Ureter (tissue), 1 donor: ENCODE measurements around the gene CDRT4. TPM values are rescaled to one million over a fixed set of nuclear protein-coding genes. Genes with fewer than 3 reads are reported as not detected.

Source experiments
- DNase-seq: peaks from one replicate; pipeline ENCODE4 v3.0.0-alpha.2; 2020; ENCODE audit warnings: low spot score
- total RNA-seq: library from RNA; stranded (reverse); gene quantifications from one replicate; pipeline ENCODE4 v1.2.4, GENCODE V29; 2023
- donor health status: DM: yes; HTN: yes; CAD: no.

CDRT4 gene
- total RNA-seq, 1 donor from 2014 or later = 25.4 TPM

GRCh38 chr17:15397620-15398019 lies 69.8 kb downstream of the CDRT4 start:
- DNase-seq = no peak

GRCh38 chr17:15395091-15395490 lies 72.3 kb downstream of the CDRT4 start:
- DNase-seq = no peak

GRCh38 chr17:15393414-15393813 lies 74.0 kb downstream of the CDRT4 start:
- no peak for DNase-seq

GRCh38 chr17:15392326-15392741 lies 75.1 kb downstream of the CDRT4 start:
- DNase-seq = no peak

- no peak for DNase-seq
These were observed 78.9 kb downstream of the CDRT4 start for GRCh38 chr17:15388356-15389041.

GRCh38 chr17:15386083-15386482 lies 81.3 kb downstream of the CDRT4 start:
- DNase-seq = no peak

Other genes starting within 250 kb of the CDRT4 start
- 117 TPM for gene PMP22, start 202.3 kb downstream of the CDRT4 start, total RNA-seq
- 0.86 TPM for gene TEKT3, start 126.0 kb downstream of the CDRT4 start, total RNA-seq
- gene TVP23C, start 95.9 kb upstream of the CDRT4 start, total RNA-seq = 39.3 TPM
- 15.4 TPM for gene FBXW10B, start 152.1 kb upstream of the CDRT4 start, total RNA-seq
- 68.6 TPM for gene TRIM16, start 216.7 kb upstream of the CDRT4 start, total RNA-seq
- gene ZNF286A, start 232.1 kb upstream of the CDRT4 start, total RNA-seq = 14.2 TPM